GM23338 (cell line): Measurements from ENCODE around the gene PKNOX2. TPM values are rescaled to one million over a fixed set of nuclear protein-coding genes. Genes with fewer than 3 reads are reported as not detected.

ENCODE experiments used
- ATAC-seq: fragments of 200-7000 bp; cut with Tn5 transposase; 3 replicates; pipeline ENCODE4 v1.9.1; 2020
- DNase-seq: peaks from one replicate; pipeline ENCODE4 v3.0.0-alpha.2; 2015; ENCODE audit warnings: low spot score
- H2AFZ ChIP-seq: fragments of 200-600 bp; sonication (generic); 2 replicates; pipeline ENCODE4 v1.8.0; 2016; ENCODE audit warnings: antibody characterized with exemption, mild to moderate bottlenecking, moderate library complexity
- H3F3A ChIP-seq: fragments of 200-600 bp; sonication (generic); replicated peaks from 2 replicates; pipeline ENCODE4 v1.8.0; 2017; ENCODE audit warnings: antibody characterized with exemption, mixed run types, low read depth
- H3K27ac ChIP-seq: fragments of 200-600 bp; sonication (generic); 2 replicates; pipeline ENCODE4 v1.6.1; 2016; ENCODE audit warnings: low read depth
- H3K27me3 ChIP-seq: fragments of 200-600 bp; sonication (generic); 2 replicates; pipeline ENCODE4 v1.8.0; 2016; ENCODE audit warnings: mild to moderate bottlenecking, mixed run types, moderate library complexity; ENCODE audit not compliant: insufficient read depth
- H3K36me3 ChIP-seq: fragments of 200-600 bp; sonication (generic); 2 replicates; pipeline ENCODE4 v1.8.0; 2016; ENCODE audit warnings: mild to moderate bottlenecking; ENCODE audit not compliant: insufficient read depth
- H3K4me1 ChIP-seq: fragments of 200-600 bp; sonication (generic); 2 replicates; pipeline ENCODE4 v1.8.0; 2016; ENCODE audit warnings: mild to moderate bottlenecking, moderate library complexity; ENCODE audit not compliant: insufficient read depth
- H3K4me2 ChIP-seq: fragments of 200-600 bp; sonication (generic); 2 replicates; pipeline ENCODE4 v1.7.1; 2017; ENCODE audit warnings: mixed run types
- H3K4me3 ChIP-seq: fragments of 200-600 bp; sonication (generic); 2 replicates; pipeline ENCODE4 v1.6.1; 2016; ENCODE audit warnings: mixed run types
- H3K79me2 ChIP-seq: fragments of 200-600 bp; sonication (generic); replicated peaks from 2 replicates; pipeline ENCODE4 v1.8.0; 2017; ENCODE audit warnings: mild to moderate bottlenecking; ENCODE audit not compliant: insufficient read depth
- H3K9me2 ChIP-seq: fragments of 200-600 bp; sonication (generic); 2 replicates; pipeline ENCODE4 v1.8.0; 2017; ENCODE audit not compliant: insufficient read depth
- H4K20me1 ChIP-seq: fragments of 200-600 bp; sonication (generic); replicated peaks from 2 replicates; pipeline ENCODE4 v1.8.0; 2017; ENCODE audit warnings: mild to moderate bottlenecking; ENCODE audit not compliant: insufficient read depth
- H3K27ac Mint-ChIP-seq: 2 replicates; pipeline ENCODE4 v1.8.0; 2020; ENCODE audit warnings: inconsistent platforms, mild to moderate bottlenecking, moderate library complexity, mixed read lengths
- H3K27me3 Mint-ChIP-seq: 3 replicates; pipeline ENCODE4 v1.8.0; 2022; ENCODE audit warnings: low read depth, mild to moderate bottlenecking, moderate library complexity, mixed read lengths, inconsistent platforms; ENCODE audit not compliant: insufficient read depth, poor library complexity
- H3K36me3 Mint-ChIP-seq: 3 replicates; pipeline ENCODE4 v1.8.0; 2021; ENCODE audit warnings: low read depth, mild to moderate bottlenecking, inconsistent platforms, moderate library complexity, mixed read lengths
- H3K4me1 Mint-ChIP-seq: 3 replicates; pipeline ENCODE4 v1.8.0; 2020; ENCODE audit warnings: mild to moderate bottlenecking, inconsistent platforms, mixed read lengths
- H3K4me3 Mint-ChIP-seq: 3 replicates; pipeline ENCODE4 v1.8.0; 2021; ENCODE audit warnings: moderate library complexity, mild to moderate bottlenecking, inconsistent platforms, mixed read lengths
- H3K9me3 Mint-ChIP-seq: 3 replicates; pipeline ENCODE4 v1.8.0; 2020; ENCODE audit warnings: moderate library complexity, mild to moderate bottlenecking, inconsistent platforms, mixed read lengths
- CREB1 ChIP-seq: fragments of 250-450 bp; sonication (Bioruptor Pico); IDR thresholded peaks from 2 replicates; pipeline ENCODE4 v1.5.0; 2020; ENCODE audit warnings: low read depth, mild to moderate bottlenecking, moderate library complexity
- ETS1 ChIP-seq: IDR thresholded peaks from 2 replicates; pipeline ENCODE4 v1.6.1; 2016; ENCODE audit warnings: antibody characterized with exemption
- EZH2 ChIP-seq: fragments of 200-600 bp; sonication (generic); IDR thresholded peaks from one replicate; pipeline ENCODE4 v1.8.0; 2017; ENCODE audit warnings: antibody characterized with exemption, mild to moderate bottlenecking, low read depth; ENCODE audit not compliant: unreplicated experiment
- EZH2phosphoT487 ChIP-seq: fragments of 200-600 bp; sonication (generic); IDR thresholded peaks from one replicate; pipeline ENCODE4 v1.8.1; 2018; ENCODE audit warnings: antibody characterized with exemption; ENCODE audit not compliant: unreplicated experiment
- JUNB ChIP-seq: IDR thresholded peaks from one replicate; pipeline ENCODE4 v1.6.1; 2016; ENCODE audit warnings: antibody characterized with exemption; ENCODE audit not compliant: unreplicated experiment
- POLR2AphosphoS5 ChIP-seq: IDR thresholded peaks from 2 replicates; pipeline ENCODE4 v1.6.1; 2016; ENCODE audit warnings: antibody characterized with exemption, low read depth
- ZNF114 ChIP-seq: fragments of 250-450 bp; sonication (Bioruptor Pico); IDR thresholded peaks from 2 replicates; pipeline ENCODE4 v1.5.0; 2020; ENCODE audit warnings: mild to moderate bottlenecking, moderate library complexity
- ZNF331 ChIP-seq: fragments of 250-450 bp; sonication (Bioruptor Pico); IDR thresholded peaks from 2 replicates; pipeline ENCODE4 v1.5.0; 2020; ENCODE audit warnings: low read depth, mild to moderate bottlenecking, moderate library complexity
- ZNF462 ChIP-seq: fragments of 250-450 bp; sonication (Bioruptor Pico); IDR thresholded peaks from 2 replicates; pipeline ENCODE4 v1.5.0; 2020; ENCODE audit warnings: mild to moderate bottlenecking, moderate library complexity
- polyA plus RNA-seq: library from polyadenylated mRNA; unstranded; fragments of >200 nt; fragmentation: Nextera tagmentation; extraction: Ambion mirVana; gene quantifications from 2 replicates; pipeline ENCODE4 v1.2.1, GENCODE V29; 2016
- total RNA-seq: library from RNA; depleted of rRNA; stranded (reverse); fragments of >200 nt; shearing (Covaris generic); gene quantifications from 2 replicates; pipeline ENCODE4 v1.2.3, GENCODE V29; 2014

The PKNOX2 gene
- total and polyA plus RNA-seq, 2 experiments from 2014 or later: 0.42 to 0.83 TPM

- TF ChIP-seq EZH2phosphoT487: no peak
- Histone ChIP-seq H3K4me1 (peaks cover 21% of the 10 kb centered on the region), H3K27me3 (no peaks in the 10 kb centered on the region), H3K36me3 (no peaks in the 10 kb centered on the region), H3K27ac (no peak overlapping the region), H3K79me2 (no peaks in the 10 kb centered on the region), H4K20me1 (no peaks in the 10 kb centered on the region), H3K4me2 (peak overlapping the region; percentile 11), H3F3A (no peaks in the 10 kb centered on the region), H3K9me2 (no peaks in the 10 kb centered on the region), H3K4me3 (peak overlapping the region; percentile 8; the same call in 1 of the 2 replicates), H2AFZ (peak overlapping the region; percentile 83)
- Mint-ChIP-seq H3K9me3 (no peaks in the 10 kb centered on the region), H3K4me3 (peak overlapping the region; percentile 0; the same call in 1 of the 3 replicates), H3K27ac (peak overlapping the region; percentile 41; the same call in 1 of the 2 replicates), H3K27me3 (no peaks in the 10 kb centered on the region), H3K36me3 (no peaks in the 10 kb centered on the region), H3K4me1 (peaks cover 22% of the 10 kb centered on the region)
- ATAC-seq (peak; percentile 55), DNase-seq (no peak)
These were observed 301.1 kb downstream of the PKNOX2 start for GRCh38 chr11:125465701-125466100.

- no peaks in the 10 kb centered on the region for H3K79me2 ChIP-seq
- no peaks in the 10 kb centered on the region for H3K36me3 ChIP-seq
- no peaks in the 10 kb centered on the region for H3K27me3 ChIP-seq
- H3K4me1 Mint-ChIP-seq: peaks cover 22% of the 10 kb centered on the region
- H2AFZ ChIP-seq: no peak overlapping the region
- TF ChIP-seq EZH2 (no peak), POLR2AphosphoS5 (no peak), JUNB (no peak), ZNF331 (CRISPR knock-in tag) (no peak), ETS1 (no peak), ZNF114 (no peak), ZNF462 (CRISPR knock-in tag) (no peak), EZH2phosphoT487 (no peak), CREB1 (CRISPR knock-in tag) (no peak)
- H3K9me3 Mint-ChIP-seq: no peaks in the 10 kb centered on the region
- no peak overlapping the region for H3K27ac Mint-ChIP-seq
- DNase-seq (no peak), ATAC-seq (no peak)
- H4K20me1 ChIP-seq: no peaks in the 10 kb centered on the region
- H3K27ac ChIP-seq: no peak overlapping the region
- no peaks in the 10 kb centered on the region for H3F3A ChIP-seq
- peaks cover 21% of the 10 kb centered on the region for H3K4me1 ChIP-seq
- no peak overlapping the region for H3K4me3 ChIP-seq
- no peak overlapping the region for H3K4me2 ChIP-seq
- no peak overlapping the region for H3K4me3 Mint-ChIP-seq
- no peaks in the 10 kb centered on the region for H3K27me3 Mint-ChIP-seq
- no peaks in the 10 kb centered on the region for H3K36me3 Mint-ChIP-seq
- no peaks in the 10 kb centered on the region for H3K9me2 ChIP-seq
These were observed 303.5 kb downstream of the PKNOX2 start for GRCh38 chr11:125468025-125468424.
